GM12874 (cell line): ENCODE data around the gene CLEC19A.

ENCODE experiments used
- CTCF ChIP-seq: IDR thresholded peaks from 2 replicates; pipeline ENCODE4 v1.5.1; 2011; ENCODE audit warnings: low read depth, mild to moderate bottlenecking, control low read depth, low read length, moderate library complexity; ENCODE audit not compliant: insufficient read depth

The CLEC19A gene

DNA sequence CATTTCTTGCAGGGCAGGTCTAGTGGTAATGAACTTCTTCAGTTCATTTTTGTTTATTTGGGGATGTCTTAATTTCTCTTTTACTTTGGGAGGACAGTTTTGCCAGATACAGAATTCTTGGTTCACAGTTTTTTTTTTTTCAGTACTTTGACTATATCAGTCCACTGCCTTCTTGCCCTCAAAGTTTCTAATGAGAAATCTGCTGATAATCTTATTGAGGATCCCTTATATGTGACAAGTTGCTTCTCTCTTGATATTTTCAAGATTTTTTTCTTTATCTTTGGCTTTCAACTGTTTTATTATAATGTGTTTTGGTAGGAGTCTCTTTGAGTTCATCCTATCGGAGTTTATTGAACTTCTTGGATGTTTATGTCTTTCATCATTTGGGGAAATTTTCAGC lies 42.8 kb downstream of the CLEC19A start:
- no peak for TF ChIP-seq CTCF

DNA sequence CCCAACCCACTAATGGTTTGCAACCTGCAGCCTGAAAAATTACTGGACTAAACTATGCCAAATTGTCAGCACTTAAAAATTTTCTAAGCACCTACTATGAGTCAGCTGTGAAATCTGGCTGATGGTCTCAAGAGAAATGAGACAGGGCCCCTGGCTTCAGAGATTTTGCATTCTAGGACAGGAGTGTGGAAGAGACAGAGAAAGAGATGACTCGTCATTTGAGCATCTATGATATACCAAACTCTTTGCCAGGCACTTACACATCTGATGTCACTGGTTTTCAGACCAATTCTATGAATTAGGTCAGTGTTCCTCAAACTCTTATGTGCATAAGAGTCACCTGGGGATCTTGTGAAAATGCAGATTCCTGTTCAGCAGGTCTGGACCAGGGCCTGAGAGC lies 44.4 kb downstream of the CLEC19A start:
- TF ChIP-seq CTCF: no peak

DNA sequence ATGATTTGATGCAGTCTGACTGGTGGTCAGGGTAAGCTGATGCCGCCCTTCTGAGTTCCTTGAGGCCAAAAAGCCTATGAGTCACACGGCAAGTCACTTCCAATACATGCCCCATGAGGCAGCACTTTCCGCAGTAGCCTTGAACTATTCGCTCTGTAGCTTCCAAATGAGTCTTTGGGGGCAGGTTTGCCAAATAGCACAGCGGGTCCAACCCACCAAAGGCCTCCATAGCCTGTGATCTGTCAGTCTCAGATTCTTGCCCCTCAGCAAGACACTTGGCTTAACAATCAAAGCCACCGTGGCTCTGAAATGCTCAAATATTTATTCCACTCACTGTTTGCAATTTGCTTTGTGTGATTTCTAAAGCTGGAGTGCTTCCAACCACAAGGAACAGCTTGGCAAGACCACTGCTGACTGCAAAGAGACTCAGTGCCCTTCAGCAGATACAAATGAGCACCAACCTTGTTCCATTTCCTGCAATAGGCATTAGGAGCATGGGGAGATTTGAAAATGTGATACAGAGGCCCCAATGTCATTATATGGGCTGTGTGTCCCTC lies 45.4 kb downstream of the CLEC19A start:
- TF ChIP-seq CTCF: no peak

DNA sequence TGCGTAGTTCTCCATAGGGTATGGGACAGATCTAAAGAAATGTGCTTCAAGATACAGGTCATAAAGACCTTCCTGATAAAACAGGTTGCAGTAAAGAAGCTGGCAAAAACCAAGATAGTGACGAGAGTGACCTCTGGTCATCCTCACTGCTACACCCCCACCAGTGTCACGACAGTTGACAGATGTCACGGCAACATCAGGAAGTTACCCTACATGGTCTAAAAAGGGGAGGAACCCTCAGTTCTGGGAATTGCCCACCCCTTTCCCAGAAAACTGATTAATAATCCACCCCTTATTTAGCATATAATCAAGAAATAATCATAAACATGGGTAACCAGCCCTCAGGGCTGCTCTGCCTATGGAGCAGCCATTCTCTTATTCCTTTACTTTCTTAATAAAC lies 46.3 kb downstream of the CLEC19A start:
- TF ChIP-seq CTCF: no peak

DNA sequence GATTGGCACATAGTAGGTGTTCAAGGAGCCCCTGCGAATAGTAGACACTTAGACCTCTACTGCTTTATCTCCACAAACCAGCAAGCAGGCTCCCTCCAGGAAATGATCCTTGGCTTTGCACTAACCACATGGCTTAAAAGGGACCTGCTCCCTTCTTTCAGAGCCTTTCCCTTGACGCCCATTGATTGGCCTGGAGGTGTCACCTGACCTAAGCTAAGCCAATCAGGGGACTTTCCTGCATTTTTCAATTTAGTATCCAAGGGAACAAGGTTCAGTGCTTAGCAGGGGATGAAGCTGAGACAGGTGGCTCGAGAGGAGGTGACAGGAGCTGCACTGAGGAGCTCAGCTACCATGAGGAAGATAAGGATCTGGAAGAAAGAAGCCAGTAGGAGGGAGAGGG lies 52.8 kb downstream of the CLEC19A start:
- TF ChIP-seq CTCF: no peak

DNA sequence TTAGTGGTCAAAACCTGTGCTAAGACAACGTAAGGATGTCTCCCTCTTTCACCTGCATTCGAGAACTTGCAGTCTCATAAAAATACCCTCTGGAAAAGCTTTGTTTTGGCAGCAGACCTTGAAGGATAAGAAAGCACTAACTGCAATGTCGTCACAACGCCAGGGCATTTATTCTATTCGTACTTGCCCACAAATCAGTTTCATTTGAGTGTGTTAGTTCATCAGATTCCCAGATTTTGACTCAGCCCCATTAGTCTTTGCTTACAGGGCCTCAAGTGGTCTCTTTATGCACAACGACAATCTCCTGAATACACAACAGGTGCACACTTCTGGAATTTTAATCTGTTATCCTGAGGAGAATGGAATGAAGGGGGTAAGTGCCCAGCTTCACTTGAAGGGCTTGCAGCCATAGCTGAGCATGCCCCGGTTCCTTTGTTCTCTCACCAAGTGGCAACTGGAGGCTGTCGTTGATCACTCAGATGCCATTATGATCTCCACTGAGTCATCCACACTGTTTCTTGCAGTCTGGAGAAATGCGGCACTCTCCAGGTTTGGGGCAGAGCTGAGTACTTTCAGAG lies 58.8 kb downstream of the CLEC19A start:
- TF ChIP-seq CTCF: no peak

DNA sequence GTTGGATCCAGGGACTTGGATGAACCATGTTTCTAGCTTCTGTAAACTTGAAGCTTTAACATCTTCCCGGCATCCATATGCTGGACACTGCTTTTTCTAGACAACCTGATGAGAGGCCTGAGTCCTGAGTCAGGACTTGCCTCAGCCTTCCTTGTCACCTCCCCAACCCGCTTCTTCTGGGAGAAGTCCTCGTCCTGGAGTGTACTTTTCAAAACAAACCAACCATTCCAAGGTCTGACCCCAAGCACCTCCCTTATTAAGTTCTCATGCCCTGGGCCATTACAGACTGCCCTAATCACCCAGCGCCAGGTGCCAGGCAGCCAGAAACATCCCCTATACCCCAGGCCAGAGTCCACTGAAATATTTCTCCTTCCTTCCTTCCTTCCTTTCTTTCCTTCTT lies 59.4 kb downstream of the CLEC19A start:
- TF ChIP-seq CTCF: no peak
